Measurements from ENCODE around the gene SLC40A1. TPM values are rescaled to one million over a fixed set of nuclear protein-coding genes. Genes with fewer than 3 reads are reported as not detected.

SLC40A1 gene
- polyA plus RNA-seq, 4 donors, result 72.6 to 527 (median 154) TPM

GRCh38 chr2:189545418-189545817, 35.2 kb downstream of the SLC40A1 start:
- WGBS, 3 donors, result 31 to 85% (median 58%) methylated on average over 1 of the region's 1 CpG
- Histone ChIP-seq H3K27me3 (ENCODE audit: control insufficient read depth in 3 of 3, insufficient read depth in 3 of 3, low read length in 3 of 3) (no peaks in the 10 kb centered on the region), H3K9me3 (ENCODE audit: control insufficient read depth in 2 of 2, insufficient read depth in 1 of 2, low read depth in 1 of 2, low read length in 1 of 2) (peaks cover 0 to 3% of the 10 kb centered on the region in 2 donors), H3K36me3 (ENCODE audit: control insufficient read depth in 3 of 3, insufficient read depth in 2 of 3, low read depth in 1 of 3, low read length in 3 of 3) (no peaks in the 10 kb centered on the region), H3K4me1 (ENCODE audit: control insufficient read depth in 3 of 3, insufficient read depth in 2 of 3, low read depth in 1 of 3, low read length in 2 of 3) (peaks cover 0 to 26% (median 0%) of the 10 kb centered on the region in 3 donors), H3K27ac (ENCODE audit: low read depth in 1 of 3, low read length in 2 of 3) (no peak overlapping the region), H3K4me3 (ENCODE audit: low read depth in 1 of 3, low read length in 3 of 3) (no peak overlapping the region)
- FAIRE-seq, result no peak
- DNase-seq, result no peak

GRCh38 chr2:189544318-189545042, 36.1 kb downstream of the SLC40A1 start:
- Histone ChIP-seq H3K27me3 (ENCODE audit: control insufficient read depth in 3 of 3, insufficient read depth in 3 of 3, low read length in 3 of 3) (no peaks in the 10 kb centered on the region), H3K4me3 (ENCODE audit: low read depth in 1 of 3, low read length in 3 of 3) (no peak overlapping the region), H3K36me3 (ENCODE audit: control insufficient read depth in 3 of 3, insufficient read depth in 2 of 3, low read depth in 1 of 3, low read length in 3 of 3) (no peaks in the 10 kb centered on the region), H3K4me1 (ENCODE audit: control insufficient read depth in 3 of 3, insufficient read depth in 2 of 3, low read depth in 1 of 3, low read length in 2 of 3) (peaks cover 0 to 27% (median 0%) of the 10 kb centered on the region in 3 donors), H3K27ac (ENCODE audit: low read depth in 1 of 3, low read length in 2 of 3) (no peak overlapping the region), H3K9me3 (ENCODE audit: control insufficient read depth in 2 of 2, insufficient read depth in 1 of 2, low read depth in 1 of 2, low read length in 1 of 2) (peaks cover 0 to 3% of the 10 kb centered on the region in 2 donors)
- FAIRE-seq (no peak), DNase-seq (no peak)
- WGBS, 3 donors, result 83 to 93% (median 90%) methylated on average over 5 of the region's 5 CpGs

DNA sequence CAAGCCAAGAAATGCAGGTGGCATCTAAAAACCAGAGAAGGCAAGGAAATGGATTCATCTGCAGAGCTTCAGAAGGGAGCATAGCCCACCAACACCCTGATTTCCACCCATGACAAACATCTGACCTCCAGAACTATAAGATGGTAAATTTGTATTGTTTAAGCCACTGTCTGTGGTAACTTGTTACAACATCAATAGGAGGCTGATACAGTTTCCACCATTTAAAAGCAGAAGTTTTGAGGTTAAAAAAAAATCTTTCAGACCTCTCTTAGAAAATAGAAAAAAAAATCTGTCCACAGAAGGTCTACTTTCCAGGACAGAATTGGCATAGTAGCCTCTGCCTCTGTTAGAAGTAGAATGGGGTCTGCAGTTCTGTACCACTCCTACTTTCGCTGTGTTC, 37.2 kb downstream of the SLC40A1 start:
- peak overlapping the region in 1 of 3 donors; percentile 86 for H3K27ac ChIP-seq (ENCODE audit: low read depth in 1 of 3, low read length in 2 of 3)
- H3K4me1 ChIP-seq (ENCODE audit: control insufficient read depth in 3 of 3, insufficient read depth in 2 of 3, low read depth in 1 of 3, low read length in 2 of 3), result peaks cover 0 to 27% (median 0%) of the 10 kb centered on the region in 3 donors
- FAIRE-seq (no peak), DNase-seq (no peak)
- peaks cover 0 to 3% of the 10 kb centered on the region in 2 donors for H3K9me3 ChIP-seq (ENCODE audit: control insufficient read depth in 2 of 2, insufficient read depth in 1 of 2, low read depth in 1 of 2, low read length in 1 of 2)
- WGBS, 3 donors, result 88 to 95% (median 93%) methylated on average over 1 of the region's 1 CpG
- H3K27me3 ChIP-seq (ENCODE audit: control insufficient read depth in 3 of 3, insufficient read depth in 3 of 3, low read length in 3 of 3), result no peaks in the 10 kb centered on the region
- no peaks in the 10 kb centered on the region for H3K36me3 ChIP-seq (ENCODE audit: control insufficient read depth in 3 of 3, insufficient read depth in 2 of 3, low read depth in 1 of 3, low read length in 3 of 3)
- H3K4me3 ChIP-seq (ENCODE audit: low read depth in 1 of 3, low read length in 3 of 3), result no peak overlapping the region

- peak; percentile 92 for FAIRE-seq
- peak; percentile 93 to 98 for DNase-seq
- no peaks in the 10 kb centered on the region for H3K27me3 ChIP-seq (ENCODE audit: control insufficient read depth in 3 of 3, insufficient read depth in 3 of 3, low read length in 3 of 3)
- H3K4me1 ChIP-seq (ENCODE audit: control insufficient read depth in 3 of 3, insufficient read depth in 2 of 3, low read depth in 1 of 3, low read length in 2 of 3), result peaks cover 0 to 27% (median 0%) of the 10 kb centered on the region in 3 donors
- WGBS, 3 donors, result 28 to 66% (median 35%) methylated on average over 6 of the region's 6 CpGs
- no peak overlapping the region for H3K4me3 ChIP-seq (ENCODE audit: low read depth in 1 of 3, low read length in 3 of 3)
- H3K27ac ChIP-seq (ENCODE audit: low read depth in 1 of 3, low read length in 2 of 3), result peak overlapping the region; percentile 63 to 86 (median 80)
- H3K36me3 ChIP-seq (ENCODE audit: control insufficient read depth in 3 of 3, insufficient read depth in 2 of 3, low read depth in 1 of 3, low read length in 3 of 3), result no peaks in the 10 kb centered on the region
- H3K9me3 ChIP-seq (ENCODE audit: control insufficient read depth in 2 of 2, insufficient read depth in 1 of 2, low read depth in 1 of 2, low read length in 1 of 2), result peaks cover 0 to 3% of the 10 kb centered on the region in 2 donors
Observed at GRCh38 chr2:189542145-189542882, 38.3 kb downstream of the SLC40A1 start.

- no peaks in the 10 kb centered on the region for H3K36me3 ChIP-seq (ENCODE audit: control insufficient read depth in 3 of 3, insufficient read depth in 2 of 3, low read depth in 1 of 3, low read length in 3 of 3)
- H3K9me3 ChIP-seq (ENCODE audit: control insufficient read depth in 2 of 2, insufficient read depth in 1 of 2, low read depth in 1 of 2, low read length in 1 of 2), result peaks cover 0 to 3% of the 10 kb centered on the region in 2 donors
- FAIRE-seq (no peak), DNase-seq (peak in 1 of 2 donors; percentile 73)
- peak overlapping the region; percentile 71 to 86 (median 71) for H3K27ac ChIP-seq (ENCODE audit: low read depth in 1 of 3, low read length in 2 of 3)
- no peak overlapping the region for H3K4me3 ChIP-seq (ENCODE audit: low read depth in 1 of 3, low read length in 3 of 3)
- 17 to 58% (median 36%) methylated on average over 5 of the region's 5 CpGs for WGBS, 3 donors
- peaks cover 0 to 29% (median 0%) of the 10 kb centered on the region in 3 donors for H3K4me1 ChIP-seq (ENCODE audit: control insufficient read depth in 3 of 3, insufficient read depth in 2 of 3, low read depth in 1 of 3, low read length in 2 of 3)
- no peaks in the 10 kb centered on the region for H3K27me3 ChIP-seq (ENCODE audit: control insufficient read depth in 3 of 3, insufficient read depth in 3 of 3, low read length in 3 of 3)
Observed at GRCh38 chr2:189541591-189541990, 39.0 kb downstream of the SLC40A1 start.

GRCh38 chr2:189540551-189540950, 40.0 kb downstream of the SLC40A1 start:
- DNase-seq (no peak), FAIRE-seq (no peak)
- Histone ChIP-seq H3K4me3 (ENCODE audit: low read depth in 1 of 3, low read length in 3 of 3) (no peak overlapping the region), H3K36me3 (ENCODE audit: control insufficient read depth in 3 of 3, insufficient read depth in 2 of 3, low read depth in 1 of 3, low read length in 3 of 3) (no peaks in the 10 kb centered on the region), H3K9me3 (ENCODE audit: control insufficient read depth in 2 of 2, insufficient read depth in 1 of 2, low read depth in 1 of 2, low read length in 1 of 2) (peaks cover 0 to 5% of the 10 kb centered on the region in 2 donors), H3K27me3 (ENCODE audit: control insufficient read depth in 3 of 3, insufficient read depth in 3 of 3, low read length in 3 of 3) (no peaks in the 10 kb centered on the region), H3K27ac (ENCODE audit: low read depth in 1 of 3, low read length in 2 of 3) (peak overlapping the region in 2 of 3 donors; percentile 20 to 86), H3K4me1 (ENCODE audit: control insufficient read depth in 3 of 3, insufficient read depth in 2 of 3, low read depth in 1 of 3, low read length in 2 of 3) (peaks cover 0 to 29% (median 2%) of the 10 kb centered on the region in 3 donors)
- WGBS, 3 donors, result 82 to 94% (median 86%) methylated on average over 1 of the region's 1 CpG

DNA sequence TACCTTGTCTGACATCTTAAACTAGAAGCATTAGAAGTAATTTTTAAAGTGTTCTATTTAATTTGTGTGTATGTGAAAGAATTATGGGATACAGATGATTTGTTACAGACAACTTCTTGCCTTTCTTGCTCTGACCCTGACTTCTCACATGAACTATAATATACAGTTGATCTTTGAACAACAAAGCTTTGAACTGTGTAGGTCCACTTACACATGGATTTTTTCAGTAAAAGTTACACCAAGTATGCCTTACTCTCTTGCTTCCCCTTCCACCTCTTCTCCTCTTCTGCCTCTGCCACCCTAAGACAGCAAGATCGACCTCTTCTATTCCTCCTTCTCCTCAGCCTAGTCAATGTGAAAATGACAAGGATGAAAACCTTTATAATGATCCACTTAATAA, 42.2 kb downstream of the SLC40A1 start:
- Histone ChIP-seq H3K9me3 (ENCODE audit: control insufficient read depth in 2 of 2, insufficient read depth in 1 of 2, low read depth in 1 of 2, low read length in 1 of 2) (peaks cover 0 to 7% of the 10 kb centered on the region in 2 donors), H3K4me1 (ENCODE audit: control insufficient read depth in 3 of 3, insufficient read depth in 2 of 3, low read depth in 1 of 3, low read length in 2 of 3) (peaks cover 0 to 45% (median 5%) of the 10 kb centered on the region in 3 donors), H3K36me3 (ENCODE audit: control insufficient read depth in 3 of 3, insufficient read depth in 2 of 3, low read depth in 1 of 3, low read length in 3 of 3) (no peaks in the 10 kb centered on the region), H3K27ac (ENCODE audit: low read depth in 1 of 3, low read length in 2 of 3) (no peak overlapping the region), H3K4me3 (ENCODE audit: low read depth in 1 of 3, low read length in 3 of 3) (no peak overlapping the region), H3K27me3 (ENCODE audit: control insufficient read depth in 3 of 3, insufficient read depth in 3 of 3, low read length in 3 of 3) (no peaks in the 10 kb centered on the region)
- WGBS, 3 donors, result 50 to 96% (median 95%) methylated on average over 1 of the region's 1 CpG
- FAIRE-seq, result no peak
- no peak for DNase-seq

- peaks cover 0 to 41% (median 5%) of the 10 kb centered on the region in 3 donors for H3K4me1 ChIP-seq (ENCODE audit: control insufficient read depth in 3 of 3, insufficient read depth in 2 of 3, low read depth in 1 of 3, low read length in 2 of 3)
- H3K27me3 ChIP-seq (ENCODE audit: control insufficient read depth in 3 of 3, insufficient read depth in 3 of 3, low read length in 3 of 3), result no peaks in the 10 kb centered on the region
- H3K36me3 ChIP-seq (ENCODE audit: control insufficient read depth in 3 of 3, insufficient read depth in 2 of 3, low read depth in 1 of 3, low read length in 3 of 3), result no peaks in the 10 kb centered on the region
- peaks cover 0 to 5% of the 10 kb centered on the region in 2 donors for H3K9me3 ChIP-seq (ENCODE audit: control insufficient read depth in 2 of 2, insufficient read depth in 1 of 2, low read depth in 1 of 2, low read length in 1 of 2)
- H3K4me3 ChIP-seq (ENCODE audit: low read depth in 1 of 3, low read length in 3 of 3), result no peak overlapping the region
- H3K27ac ChIP-seq (ENCODE audit: low read depth in 1 of 3, low read length in 2 of 3), result no peak overlapping the region
- 57 to 66% (median 57%) methylated on average over 3 of the region's 3 CpGs for WGBS, 3 donors
- FAIRE-seq, result no peak
- DNase-seq, result no peak
Observed at GRCh38 chr2:189536830-189537229, 43.8 kb downstream of the SLC40A1 start.
